GM18858 (cell line): Measurements from ENCODE around the gene RERE.
A peak's percentile ranks its signal among the peaks of the same experiment; 100 is the strongest.

ENCODE experiments used
- ATAC-seq: cut with Tn5 transposase; IDR thresholded peaks from one replicate; pipeline ENCODE4 v1.9.1; 2021; ENCODE audit not compliant: unreplicated experiment

Gene RERE

DNA sequence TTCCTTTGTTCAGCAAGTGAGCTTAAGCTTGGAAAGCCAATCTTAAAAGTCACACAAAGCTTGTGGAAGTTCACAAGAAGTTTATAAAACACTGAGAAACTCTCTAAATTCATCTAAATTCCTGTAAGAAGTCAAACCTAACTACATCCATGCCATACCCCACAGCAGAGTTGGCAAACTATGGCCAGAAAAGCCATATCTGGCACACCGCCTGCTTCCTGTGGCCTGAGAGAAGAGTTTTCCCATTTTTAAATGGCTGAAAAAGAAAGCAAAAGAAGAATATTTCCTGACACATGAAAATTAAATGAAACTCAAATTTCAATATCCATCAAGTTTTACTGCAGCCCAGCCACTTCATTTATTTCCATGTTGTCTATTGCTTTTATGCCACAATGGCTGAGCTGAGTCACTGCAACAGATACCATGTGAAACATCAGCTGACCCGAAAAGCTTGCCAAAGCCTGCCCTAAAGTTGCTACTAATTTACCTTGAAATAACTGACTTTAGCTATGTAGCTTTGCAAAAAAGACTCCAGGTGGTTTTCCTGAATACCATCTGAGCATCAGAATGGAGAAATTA is 262.4 kb downstream of the RERE start:
- no peak for ATAC-seq

DNA sequence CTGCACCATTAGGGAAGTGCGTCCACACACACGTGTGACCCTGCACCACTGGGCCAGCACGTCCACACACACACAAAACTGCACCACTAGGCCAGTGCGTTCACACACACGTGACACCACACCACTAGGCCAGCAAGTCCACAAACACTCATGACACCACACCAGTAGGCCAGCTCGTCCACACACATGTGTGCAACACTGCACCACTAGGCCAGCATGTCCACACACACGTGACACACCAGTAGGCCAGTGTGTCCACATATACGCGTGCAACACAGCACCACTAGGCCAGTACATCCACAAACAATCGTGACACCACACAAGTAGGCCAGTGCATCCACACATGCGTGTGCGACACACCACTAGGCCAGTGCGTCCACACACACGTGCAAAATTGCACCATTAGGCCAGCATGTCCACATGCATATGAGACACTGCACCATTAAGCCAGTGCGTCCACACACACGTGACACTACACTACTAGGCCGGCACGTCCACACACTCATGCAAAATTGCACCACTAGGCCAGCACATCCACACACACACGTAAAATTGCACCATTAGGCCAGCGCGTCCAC is 264.5 kb downstream of the RERE start:
- ATAC-seq: no peak

DNA sequence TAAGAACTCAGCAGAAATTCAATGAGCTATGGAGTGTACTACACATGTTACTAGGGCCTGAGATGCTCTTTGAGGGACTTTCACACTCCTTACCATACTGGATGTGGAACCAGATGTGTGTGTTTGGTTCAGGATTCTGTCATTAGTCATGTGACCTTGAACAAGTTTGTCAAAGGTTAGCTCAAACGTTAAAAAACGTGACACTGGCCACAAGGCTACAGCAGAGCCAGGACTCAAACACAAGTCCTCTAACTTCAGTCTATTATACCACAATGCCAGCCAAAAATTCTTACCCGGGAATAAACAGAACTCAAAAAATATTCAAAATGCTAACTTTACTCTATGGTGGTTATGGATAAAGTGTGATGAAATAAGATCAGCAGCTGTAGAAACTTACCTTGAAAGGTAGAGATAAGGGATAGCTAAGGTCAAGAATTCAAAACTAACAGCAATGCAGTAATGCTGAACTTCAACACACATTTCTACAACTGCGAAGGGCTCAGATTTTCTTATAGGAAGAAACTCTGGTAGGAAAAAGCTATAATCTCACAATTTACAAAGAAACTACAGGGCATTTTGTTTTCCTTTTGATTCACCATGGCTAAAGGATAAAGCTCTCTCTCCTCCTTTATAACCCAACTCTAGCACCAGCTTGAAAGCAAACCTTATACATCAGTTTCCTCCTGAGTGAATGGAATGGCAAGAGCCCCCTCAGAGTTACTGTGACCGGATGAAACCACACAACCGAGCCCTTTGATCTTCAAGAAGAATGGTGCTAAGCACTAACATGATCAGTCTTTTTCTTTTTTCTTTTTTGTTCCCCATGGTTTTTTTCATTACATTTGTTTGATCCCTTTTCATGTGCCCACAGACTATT is 265.6 kb downstream of the RERE start:
- no peak for ATAC-seq

GRCh38 chr1:8551057-8551456 is 266.4 kb downstream of the RERE start:
- ATAC-seq: no peak

DNA sequence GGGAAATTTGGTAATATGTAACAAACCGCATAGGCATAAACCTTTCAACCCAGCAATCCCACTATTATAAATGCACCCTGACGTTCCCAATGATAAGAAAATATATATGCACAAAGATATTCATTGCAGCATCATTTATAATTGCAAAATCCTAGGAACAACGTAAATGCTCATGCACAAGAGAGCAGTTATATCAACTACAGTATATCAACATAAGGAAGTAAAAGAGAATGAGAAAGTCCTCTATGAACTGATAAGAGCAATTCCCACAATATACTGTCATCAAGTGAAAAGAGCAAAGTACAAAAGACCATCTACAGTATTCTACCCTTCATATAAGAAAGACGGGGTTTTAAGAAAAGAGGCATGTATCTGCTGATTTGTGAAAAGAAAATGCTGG is 269.6 kb downstream of the RERE start:
- ATAC-seq: no peak

DNA sequence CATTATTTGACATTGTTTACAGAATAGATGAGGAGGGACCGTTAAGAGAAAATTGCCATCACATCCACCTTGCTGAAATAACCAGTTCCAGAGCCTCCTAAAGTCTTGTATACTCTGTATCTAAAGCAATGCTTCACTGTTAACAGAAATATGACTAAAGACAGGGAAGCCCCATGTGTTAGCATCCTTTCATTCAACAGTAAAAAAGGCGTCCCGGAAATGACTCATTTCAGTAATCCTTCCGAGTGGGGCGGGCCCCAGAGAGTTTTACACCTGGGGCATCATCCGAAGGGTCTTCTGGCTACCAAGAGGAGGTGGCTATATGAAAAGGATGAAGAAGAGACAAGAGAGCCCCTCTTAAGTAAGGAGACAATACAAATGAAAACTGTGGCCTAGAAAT is 272.4 kb downstream of the RERE start:
- no peak for ATAC-seq

DNA sequence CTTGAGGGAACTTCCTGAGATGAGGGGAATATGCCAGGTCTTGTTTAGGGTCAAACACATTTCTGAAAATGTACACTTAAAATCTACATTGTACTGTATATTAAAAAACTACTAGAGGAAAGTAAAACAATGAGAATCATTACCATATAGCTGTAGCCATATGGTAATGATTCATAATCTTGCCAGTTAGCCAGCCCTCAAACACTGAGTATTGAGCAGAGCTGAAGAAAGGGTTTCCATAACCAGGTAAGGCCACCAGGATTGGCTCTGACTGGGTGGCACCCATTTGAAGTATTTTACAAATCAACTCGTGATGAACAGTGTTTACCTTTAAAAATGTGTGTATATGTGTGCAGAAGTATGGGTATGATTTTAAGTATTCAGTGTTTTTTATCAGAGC is 272.8 kb downstream of the RERE start:
- ATAC-seq: no peak

DNA sequence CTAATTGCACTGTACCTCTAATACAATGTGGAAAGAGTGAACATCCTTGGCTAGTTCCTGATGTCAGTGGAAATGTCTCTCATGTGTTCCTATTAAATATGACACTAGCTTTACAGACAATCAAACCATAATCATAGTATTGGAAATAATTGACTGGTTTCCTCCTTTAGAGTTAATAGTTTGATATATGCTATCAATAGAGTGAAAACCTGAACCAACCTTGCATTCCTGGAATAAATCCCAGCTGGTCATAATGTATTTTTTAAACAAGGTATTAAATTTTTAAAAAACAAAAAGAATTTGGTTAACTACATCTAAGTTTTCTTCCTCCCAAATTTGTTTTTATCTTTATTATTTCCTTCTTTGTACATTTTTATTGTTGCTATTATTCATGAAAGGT is 273.5 kb downstream of the RERE start:
- ATAC-seq: no peak

DNA sequence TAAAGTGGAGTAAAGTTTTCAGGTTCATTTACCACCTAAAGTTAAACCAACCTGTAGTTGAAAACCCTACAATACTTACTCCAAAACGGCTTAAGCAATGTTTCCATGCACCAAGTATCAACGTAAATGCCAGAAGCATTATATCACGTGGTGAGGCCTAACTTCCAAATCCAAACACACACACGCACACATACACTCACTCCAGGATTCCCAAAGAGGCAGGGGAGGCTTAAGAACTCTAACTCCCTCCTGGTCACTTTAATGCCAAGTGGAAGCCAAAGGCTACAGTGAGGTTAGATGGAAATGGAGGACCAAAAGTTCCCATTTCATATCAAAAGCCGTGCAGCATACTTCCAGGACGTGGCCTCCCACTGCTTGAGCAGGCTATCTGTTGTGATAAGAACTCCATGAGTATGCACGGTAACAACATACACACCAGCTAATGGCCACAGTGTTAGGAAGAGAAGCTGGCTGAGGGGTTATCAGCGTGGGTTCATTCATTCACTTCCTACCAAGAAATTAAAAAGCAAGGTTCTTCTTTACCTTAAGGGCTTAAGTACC is 275.4 kb downstream of the RERE start:
- ATAC-seq: no peak

- ATAC-seq: no peak
These were observed 276.5 kb downstream of the RERE start for GRCh38 chr1:8540971-8541370.

GRCh38 chr1:8540261-8540941 is 277.0 kb downstream of the RERE start:
- no peak for ATAC-seq

GRCh38 chr1:8539683-8540082 is 277.8 kb downstream of the RERE start:
- no peak for ATAC-seq

DNA sequence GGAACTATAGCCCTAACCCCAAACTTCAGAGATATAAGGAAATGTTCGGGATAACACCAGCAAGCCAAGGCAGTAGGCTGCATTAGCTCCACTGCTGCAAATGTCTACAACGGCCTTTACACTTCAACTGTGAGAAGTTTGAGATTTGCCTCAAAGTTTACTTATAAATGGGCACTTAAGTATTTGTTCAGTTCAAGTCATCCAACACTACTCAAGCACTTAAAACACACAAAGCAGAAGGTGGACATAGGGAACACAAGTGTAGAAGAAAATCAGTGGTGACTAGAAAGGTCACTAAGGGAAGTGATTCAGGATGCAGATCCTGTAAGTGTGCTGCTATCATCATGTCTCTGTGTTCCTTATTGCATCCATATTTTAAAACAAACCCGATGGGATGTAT is 278.9 kb downstream of the RERE start:
- ATAC-seq: no peak

- ATAC-seq: no peak
These were observed 279.4 kb downstream of the RERE start for GRCh38 chr1:8537991-8538390.

DNA sequence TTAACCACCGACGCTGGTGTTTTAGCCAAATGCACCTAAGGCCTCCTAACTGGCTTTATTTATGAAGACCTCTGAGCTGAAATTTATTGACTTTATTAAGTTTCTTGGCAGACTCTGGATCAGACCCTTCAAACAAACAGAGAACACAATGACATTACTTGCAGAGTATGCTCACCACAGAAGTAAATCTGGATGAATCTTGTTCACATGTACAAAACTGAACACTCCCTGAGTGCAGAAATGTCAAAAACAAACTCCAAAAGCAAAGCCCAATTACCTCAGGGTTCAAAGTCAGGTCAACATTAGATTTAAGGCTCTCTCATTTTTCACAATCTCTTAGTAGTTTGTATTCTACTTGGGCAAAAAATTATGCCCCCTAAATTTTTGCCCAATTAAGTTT is 280.9 kb downstream of the RERE start:
- no peak for ATAC-seq

- no peak for ATAC-seq
These were observed 283.5 kb downstream of the RERE start for GRCh38 chr1:8533907-8534306.

GRCh38 chr1:8533124-8533523 is 284.3 kb downstream of the RERE start:
- ATAC-seq: no peak

GRCh38 chr1:8529901-8530300 is 287.5 kb downstream of the RERE start:
- ATAC-seq: no peak

DNA sequence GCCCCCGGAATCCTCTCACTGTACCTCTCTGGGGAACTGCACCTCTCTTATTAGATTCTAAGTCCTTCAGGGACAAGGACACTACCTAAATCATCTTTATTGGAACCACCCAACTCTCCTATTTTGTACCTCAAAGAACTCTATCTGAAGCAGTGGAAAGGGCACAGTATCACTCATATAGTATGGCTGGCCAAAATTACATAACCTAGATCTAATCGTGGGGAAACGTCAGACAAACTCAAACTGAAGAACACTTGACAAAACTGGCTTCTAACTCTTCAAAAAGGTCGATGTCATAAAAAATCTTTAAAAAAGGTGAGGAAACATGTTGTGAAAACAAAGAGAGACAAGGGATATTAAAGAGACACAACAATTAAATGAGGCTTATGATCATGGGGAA is 289.5 kb downstream of the RERE start:
- no peak for ATAC-seq

DNA sequence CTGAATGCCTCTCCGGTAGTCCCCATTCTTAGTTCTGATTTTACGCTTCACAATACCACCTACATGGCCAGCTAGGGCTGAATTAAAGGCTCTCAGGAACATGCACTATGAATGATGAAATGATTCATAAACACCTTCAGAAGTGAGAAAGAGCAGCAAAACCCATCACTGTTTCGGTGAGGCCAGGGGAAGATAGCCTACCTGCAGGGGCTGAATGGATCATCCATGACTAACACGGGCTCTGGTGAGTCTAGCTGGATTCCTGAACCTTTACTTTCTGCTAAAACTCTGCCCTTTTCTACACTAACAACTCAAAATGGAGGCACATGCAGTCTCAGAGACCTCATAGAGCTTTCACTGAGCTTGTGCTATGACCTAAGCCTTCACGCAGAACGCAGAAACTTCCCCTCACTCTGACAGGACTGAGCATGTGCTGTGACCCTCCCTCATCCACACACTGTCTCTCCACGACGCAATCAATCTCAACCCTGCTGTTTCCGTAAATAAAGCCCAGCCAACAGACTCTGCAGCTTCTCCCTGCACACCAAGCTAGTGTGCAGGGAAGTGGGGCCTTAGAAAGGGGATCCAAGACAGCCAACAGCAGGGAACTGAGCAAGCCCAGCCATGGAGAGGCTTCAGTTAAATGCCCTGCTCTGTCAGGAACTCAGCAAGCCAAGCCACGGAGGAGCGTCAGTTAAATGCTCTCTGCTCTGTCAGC is 291.7 kb downstream of the RERE start:
- peak; percentile 54 for ATAC-seq

DNA sequence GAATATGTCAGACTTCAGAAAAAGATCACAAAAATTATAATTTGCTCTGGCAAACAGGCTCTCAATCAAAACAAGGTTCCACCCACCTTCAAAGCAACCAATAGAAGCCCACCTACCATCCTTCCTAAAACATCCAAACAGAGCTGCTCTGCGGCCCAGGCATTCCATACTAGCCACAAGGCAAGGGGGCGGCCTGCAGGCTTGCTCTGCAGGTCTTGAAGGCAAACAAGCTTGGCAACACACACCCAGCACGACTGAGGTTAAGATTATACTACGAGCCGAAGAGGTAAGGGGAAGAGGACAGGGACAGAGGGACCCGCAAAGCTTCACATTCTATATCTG is 292.3 kb downstream of the RERE start:
- ATAC-seq: no peak
